PC-9 (cell line): Measurements from ENCODE around the gene KISS1. TPM values are rescaled to one million over a fixed set of nuclear protein-coding genes. Genes with fewer than 3 reads are reported as not detected.

Source experiments
- BruUV-seq: library from RNA; stranded (reverse); fragments of 400-500 nt; replicated peaks from 2 replicates; lab custom pipeline; 2021; lab: Mats Ljungman, UMichigan
- CTCF ChIA-PET: fragments of 300-600 bp; sonication (Branson Sonifier 250); formaldehyde crosslinking; loops from one replicate; lab custom pipeline; 2022; ENCODE audit warnings: antibody characterized with exemption; lab: Charles Lee
- POLR2A ChIA-PET: fragments of 300-600 bp; sonication (Branson Sonifier 250); formaldehyde crosslinking; loops from one replicate; lab custom pipeline; 2022; ENCODE audit warnings: antibody characterized with exemption; ENCODE audit not compliant: unreplicated experiment; lab: Charles Lee
- DNase-seq, 2 experiments: peaks; one replicate each; pipeline versions ENCODE4 v3.0.0 to v3.0.0-alpha.2; 2015 to 2022; ENCODE audit warnings: mixed read lengths in 1 of 2
- H2AFZ ChIP-seq: fragments of 200-600 bp; sonication (generic); 2 replicates; pipeline ENCODE4 v1.8.1; 2017; ENCODE audit warnings: antibody characterized with exemption
- H3F3A ChIP-seq: fragments of 200-600 bp; sonication (generic); 2 replicates; pipeline ENCODE4 v1.8.1; 2017; ENCODE audit warnings: antibody characterized with exemption, mild to moderate bottlenecking, low read depth; ENCODE audit not compliant: insufficient read depth
- H3K27ac ChIP-seq: fragments of 200-600 bp; sonication (generic); 2 replicates; pipeline ENCODE4 v1.6.1; 2016; ENCODE audit warnings: mixed run types
- H3K27me3 ChIP-seq: fragments of 200-600 bp; sonication (generic); 2 replicates; pipeline ENCODE4 v1.6.1; 2016; ENCODE audit warnings: low read depth, mixed run types; ENCODE audit not compliant: insufficient read depth
- H3K36me3 ChIP-seq: fragments of 200-600 bp; sonication (generic); 2 replicates; pipeline ENCODE4 v1.6.1; 2016; ENCODE audit warnings: low read depth, mixed run types
- H3K4me1 ChIP-seq: fragments of 200-600 bp; sonication (generic); replicated peaks from 2 replicates; pipeline ENCODE4 v1.6.1; 2016; ENCODE audit warnings: mixed run types; ENCODE audit not compliant: insufficient read depth
- H3K4me2 ChIP-seq: fragments of 200-600 bp; sonication (generic); 2 replicates; pipeline ENCODE4 v1.6.1; 2017; ENCODE audit warnings: mixed run types
- H3K4me3 ChIP-seq: fragments of 200-600 bp; sonication (generic); 2 replicates; pipeline ENCODE4 v1.6.1; 2016; ENCODE audit warnings: mixed run types
- H3K79me2 ChIP-seq: fragments of 200-600 bp; sonication (generic); 2 replicates; pipeline ENCODE4 v1.6.1; 2017; ENCODE audit warnings: low read depth, mixed run types
- H3K9me2 ChIP-seq: fragments of 200-600 bp; sonication (generic); 2 replicates; pipeline ENCODE4 v1.8.1; 2017; ENCODE audit warnings: mild to moderate bottlenecking; ENCODE audit not compliant: insufficient read depth
- H3K9me3 ChIP-seq: fragments of 200-600 bp; sonication (generic); 2 replicates; pipeline ENCODE4 v1.8.1; 2016; ENCODE audit warnings: low read depth; ENCODE audit not compliant: insufficient read depth
- H4K20me1 ChIP-seq: fragments of 200-600 bp; sonication (generic); 2 replicates; pipeline ENCODE4 v1.8.1; 2017; ENCODE audit not compliant: insufficient read depth
- CTCF ChIP-seq: fragments of 200-600 bp; sonication (generic); conservative IDR thresholded peaks from 2 replicates; pipeline ENCODE4 v1.6.1; 2017; ENCODE audit warnings: mixed run types, antibody characterized with exemption, mild to moderate bottlenecking, moderate library complexity
- EZH2 ChIP-seq: fragments of 200-600 bp; sonication (generic); IDR thresholded peaks from 2 replicates; pipeline ENCODE4 v1.8.0; 2017; ENCODE audit warnings: antibody characterized with exemption, low read depth
- intact Hi-C: fragments of 100-400 bp; cut with micrococcal nuclease; formaldehyde crosslinking; loops from one replicate; pipeline ENCODE4 v1.10.0; 2022; ENCODE audit not compliant: unreplicated experiment
- total RNA-seq: library from RNA; stranded (reverse); gene quantifications from 2 replicates; pipeline ENCODE4 v1.2.3, GENCODE V29; 2021

The KISS1 gene
- total RNA-seq, 1 experiment from 2014 or later, result 5.2 TPM

- BruUV-seq, result no TSS peak
- CTCF ChIA-PET, result no interaction called here
Measured at GRCh38 chr1:204167730-204168129, 28.6 kb downstream of the KISS1 start.

GRCh38 chr1:204166219-204166618, 30.1 kb downstream of the KISS1 start, which contains the start of gene REN:
TSS of gene REN (minus strand) at chr1:204166337. CDS start at chr1:204166293, 44 bp downstream.
- no peak for TF ChIP-seq CTCF
- no peak for TF ChIP-seq EZH2
- ChIA-PET CTCF (interaction anchor here (1.1 kb wide), 1 partner anchor 32 kb away, joined by 5 read pairs; no protein-coding TSS in a partner anchor), POLR2A (no interaction called here)
- no peaks in the 10 kb centered on the region for H4K20me1 ChIP-seq
- H3F3A ChIP-seq, result peaks cover 19% of the 10 kb centered on the region
- peaks cover 28% of the 10 kb centered on the region for H3K4me1 ChIP-seq
- H3K79me2 ChIP-seq, result no peaks in the 10 kb centered on the region
- no peak within 1 kb of the TSS for H2AFZ ChIP-seq
- intact Hi-C loops, result no loop called here
- H3K27ac ChIP-seq, result no peak within 1 kb of the TSS
- no TSS peak for BruUV-seq
- H3K36me3 ChIP-seq, result peaks cover 10% of the 10 kb centered on the region; the same call in 1 of the 2 replicates
- H3K27me3 ChIP-seq, result no peaks in the 10 kb centered on the region
- DNase-seq, result no peak
- H3K9me2 ChIP-seq, result no peaks in the 10 kb centered on the region
- no peak within 1 kb of the TSS for H3K4me2 ChIP-seq
- no peak within 1 kb of the TSS for H3K4me3 ChIP-seq
- peaks cover 24% of the 10 kb centered on the region for H3K9me3 ChIP-seq

More at GRCh38 chr1:204167730-204168129, 28.6 kb downstream of the KISS1 start:
- Histone ChIP-seq H3F3A (peaks cover 22% of the 10 kb centered on the region), H3K27me3 (no peaks in the 10 kb centered on the region), H3K4me2 (no peak overlapping the region), H3K79me2 (no peaks in the 10 kb centered on the region), H3K4me1 (peaks cover 29% of the 10 kb centered on the region), H3K9me3 (peaks cover 24% of the 10 kb centered on the region), H3K9me2 (no peaks in the 10 kb centered on the region), H4K20me1 (no peaks in the 10 kb centered on the region), H3K27ac (no peak overlapping the region), H3K4me3 (no peak overlapping the region), H2AFZ (no peak overlapping the region), H3K36me3 (peaks cover 10% of the 10 kb centered on the region; the same call in 1 of the 2 replicates)
- DNase-seq, result no peak
- no peak for TF ChIP-seq CTCF
- no peak for TF ChIP-seq EZH2
- POLR2A ChIA-PET, result interaction anchor here (0.6 to 0.9 kb wide), 4 partner anchors 22 to 210 kb away, joined by 4 to 6 read pairs (median 5); no protein-coding TSS in a partner anchor
- intact Hi-C loops, result no loop called here

GRCh38 chr1:204162494-204163074, 33.7 kb downstream of the KISS1 start:
- CTCF ChIA-PET, result interaction anchor here (0.6 to 3.3 kb wide), 12 partner anchors 11 to 348 kb away, joined by 3 to 64 read pairs (median 4); partner anchors contain the start of genes ETNK2 and GOLT1A
- H3K4me1 ChIP-seq, result peaks cover 21% of the 10 kb centered on the region
- no peaks in the 10 kb centered on the region for H3K79me2 ChIP-seq
- TF ChIP-seq EZH2, result no peak
- TF ChIP-seq CTCF, result peak; percentile 99
- no peak overlapping the region for H3K27ac ChIP-seq
- POLR2A ChIA-PET, result no interaction called here
- H2AFZ ChIP-seq, result no peak overlapping the region
- no peaks in the 10 kb centered on the region for H4K20me1 ChIP-seq
- intact Hi-C loops, result loop anchor here (1.0 kb wide), 7 partner anchors 31 to 645 kb away; partner anchors contain the start of gene SNRPE
- peak overlapping the region; percentile 29 for H3K4me2 ChIP-seq
- H3K27me3 ChIP-seq, result no peaks in the 10 kb centered on the region
- H3F3A ChIP-seq, result peaks cover 7% of the 10 kb centered on the region; the same call in 1 of the 2 replicates
- H3K4me3 ChIP-seq, result no peak overlapping the region
- peak; percentile 93 to 94 for DNase-seq
- H3K9me3 ChIP-seq, result no peaks in the 10 kb centered on the region
- H3K36me3 ChIP-seq, result no peaks in the 10 kb centered on the region
- no TSS peak for BruUV-seq
- H3K9me2 ChIP-seq, result no peaks in the 10 kb centered on the region
